ENCODE results near the gene MAD2L1BP. TPM values are rescaled to one million over a fixed set of nuclear protein-coding genes. Genes with fewer than 3 reads are reported as not detected.
"Not testable (repeated sequence)": the region's sequence is repeated elsewhere in the genome, so short reads cannot be mapped to it uniquely, and the experiment has no call there.

Gene MAD2L1BP
- total RNA-seq, 1 experiment from 2014 or later, result 30.1 TPM

GRCh38 chr6:43647613-43648012 lies 12.0 kb downstream of the MAD2L1BP start:
- H3K4me1 Mint-ChIP-seq, result peaks cover 15% of the 10 kb centered on the region
- no peaks in the 10 kb centered on the region for H3K9me3 Mint-ChIP-seq
- H3K27ac Mint-ChIP-seq, result no peak overlapping the region
- ATAC-seq (no peak), DNase-seq (ENCODE audit: low spot score) (no peak)
- CTCF ChIA-PET, result interaction anchor here (1.1 to 1.9 kb wide), 2 partner anchors 20 to 111 kb away, joined by 5 to 6 read pairs; no protein-coding TSS in a partner anchor
- H3K4me3 Mint-ChIP-seq, result no peak overlapping the region
- TF ChIP-seq, protein P1, sequence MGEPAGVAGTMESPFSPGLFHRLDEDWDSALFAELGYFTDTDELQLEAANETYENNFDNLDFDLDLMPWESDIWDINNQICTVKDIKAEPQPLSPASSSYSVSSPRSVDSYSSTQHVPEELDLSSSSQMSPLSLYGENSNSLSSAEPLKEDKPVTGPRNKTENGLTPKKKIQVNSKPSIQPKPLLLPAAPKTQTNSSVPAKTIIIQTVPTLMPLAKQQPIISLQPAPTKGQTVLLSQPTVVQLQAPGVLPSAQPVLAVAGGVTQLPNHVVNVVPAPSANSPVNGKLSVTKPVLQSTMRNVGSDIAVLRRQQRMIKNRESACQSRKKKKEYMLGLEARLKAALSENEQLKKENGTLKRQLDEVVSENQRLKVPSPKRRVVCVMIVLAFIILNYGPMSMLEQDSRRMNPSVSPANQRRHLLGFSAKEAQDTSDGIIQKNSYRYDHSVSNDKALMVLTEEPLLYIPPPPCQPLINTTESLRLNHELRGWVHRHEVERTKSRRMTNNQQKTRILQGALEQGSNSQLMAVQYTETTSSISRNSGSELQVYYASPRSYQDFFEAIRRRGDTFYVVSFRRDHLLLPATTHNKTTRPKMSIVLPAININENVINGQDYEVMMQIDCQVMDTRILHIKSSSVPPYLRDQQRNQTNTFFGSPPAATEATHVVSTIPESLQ (CRISPR knock-in tag; IDR thresholded peaks at IDR 0.05), result no peak
- TF ChIP-seq PRRX2 (CRISPR knock-in tag; IDR thresholded peaks at IDR 0.05) (no peak), SMAD4 (CRISPR knock-in tag; IDR thresholded peaks at IDR 0.05) (no peak), FOXP4 (CRISPR knock-in tag; IDR thresholded peaks at IDR 0.05) (no peak), MXD4 (CRISPR knock-in tag; IDR thresholded peaks at IDR 0.05; ENCODE audit: borderline replicate concordance) (no peak), CREB1 (CRISPR knock-in tag; IDR thresholded peaks at IDR 0.05) (no peak), GRHL2 (CRISPR knock-in tag; IDR thresholded peaks at IDR 0.05; ENCODE audit: insufficient replicate concordance, severe bottlenecking) (no peak), TEAD4 (CRISPR knock-in tag; IDR thresholded peaks at IDR 0.05) (no peak)
- TF ChIP-seq, protein P2, sequence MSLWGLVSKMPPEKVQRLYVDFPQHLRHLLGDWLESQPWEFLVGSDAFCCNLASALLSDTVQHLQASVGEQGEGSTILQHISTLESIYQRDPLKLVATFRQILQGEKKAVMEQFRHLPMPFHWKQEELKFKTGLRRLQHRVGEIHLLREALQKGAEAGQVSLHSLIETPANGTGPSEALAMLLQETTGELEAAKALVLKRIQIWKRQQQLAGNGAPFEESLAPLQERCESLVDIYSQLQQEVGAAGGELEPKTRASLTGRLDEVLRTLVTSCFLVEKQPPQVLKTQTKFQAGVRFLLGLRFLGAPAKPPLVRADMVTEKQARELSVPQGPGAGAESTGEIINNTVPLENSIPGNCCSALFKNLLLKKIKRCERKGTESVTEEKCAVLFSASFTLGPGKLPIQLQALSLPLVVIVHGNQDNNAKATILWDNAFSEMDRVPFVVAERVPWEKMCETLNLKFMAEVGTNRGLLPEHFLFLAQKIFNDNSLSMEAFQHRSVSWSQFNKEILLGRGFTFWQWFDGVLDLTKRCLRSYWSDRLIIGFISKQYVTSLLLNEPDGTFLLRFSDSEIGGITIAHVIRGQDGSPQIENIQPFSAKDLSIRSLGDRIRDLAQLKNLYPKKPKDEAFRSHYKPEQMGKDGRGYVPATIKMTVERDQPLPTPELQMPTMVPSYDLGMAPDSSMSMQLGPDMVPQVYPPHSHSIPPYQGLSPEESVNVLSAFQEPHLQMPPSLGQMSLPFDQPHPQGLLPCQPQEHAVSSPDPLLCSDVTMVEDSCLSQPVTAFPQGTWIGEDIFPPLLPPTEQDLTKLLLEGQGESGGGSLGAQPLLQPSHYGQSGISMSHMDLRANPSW (CRISPR knock-in tag; conservative IDR thresholded peaks at IDR 0.05; ENCODE audit: low read depth), result no peak
- TF ChIP-seq, protein P3, sequence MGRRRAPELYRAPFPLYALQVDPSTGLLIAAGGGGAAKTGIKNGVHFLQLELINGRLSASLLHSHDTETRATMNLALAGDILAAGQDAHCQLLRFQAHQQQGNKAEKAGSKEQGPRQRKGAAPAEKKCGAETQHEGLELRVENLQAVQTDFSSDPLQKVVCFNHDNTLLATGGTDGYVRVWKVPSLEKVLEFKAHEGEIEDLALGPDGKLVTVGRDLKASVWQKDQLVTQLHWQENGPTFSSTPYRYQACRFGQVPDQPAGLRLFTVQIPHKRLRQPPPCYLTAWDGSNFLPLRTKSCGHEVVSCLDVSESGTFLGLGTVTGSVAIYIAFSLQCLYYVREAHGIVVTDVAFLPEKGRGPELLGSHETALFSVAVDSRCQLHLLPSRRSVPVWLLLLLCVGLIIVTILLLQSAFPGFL (CRISPR knock-in tag; IDR thresholded peaks at IDR 0.05; ENCODE audit: borderline replicate concordance), result no peak
- peaks cover 3% of the 10 kb centered on the region; the same call in 1 of the 2 replicates for H3K27me3 Mint-ChIP-seq (ENCODE audit: low read depth)
- no peaks in the 10 kb centered on the region for H3K36me3 Mint-ChIP-seq
- POLR2A ChIA-PET, result interaction anchor here (0.6 kb wide), 1 partner anchor 608 kb away, joined by 6 read pairs; no protein-coding TSS in a partner anchor

DNA sequence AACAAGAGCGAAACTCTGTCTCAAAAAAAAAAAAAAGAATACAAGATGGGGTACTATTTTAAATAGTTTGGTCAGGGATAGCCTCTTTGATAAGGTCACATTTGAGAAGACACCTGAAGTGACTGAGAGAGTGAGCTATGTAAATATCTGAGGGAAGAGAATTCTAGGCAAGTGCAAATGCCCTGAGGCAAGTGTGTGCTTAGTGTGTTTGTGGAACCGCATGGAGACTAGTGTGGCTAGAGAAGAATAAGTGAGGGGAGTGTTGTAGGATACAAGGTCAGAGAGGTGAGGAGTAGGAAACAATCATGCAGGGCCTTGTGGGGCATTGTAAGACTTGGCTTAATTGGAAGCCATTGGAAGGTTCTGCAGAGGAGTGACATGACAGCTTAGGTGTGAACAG lies 12.6 kb downstream of the MAD2L1BP start:
- DNase-seq (ENCODE audit: low spot score) (no peak), ATAC-seq (no peak)
- Mint-ChIP-seq H3K27me3 (ENCODE audit: low read depth) (peaks cover 3% of the 10 kb centered on the region; the same call in 1 of the 2 replicates), H3K27ac (no peak overlapping the region), H3K9me3 (no peaks in the 10 kb centered on the region), H3K4me1 (peaks cover 15% of the 10 kb centered on the region), H3K4me3 (no peak overlapping the region), H3K36me3 (no peaks in the 10 kb centered on the region)
- ChIA-PET POLR2A (no interaction called here), CTCF (interaction anchor here (0.7 to 1.9 kb wide), 4 partner anchors 18 to 111 kb away, joined by 3 to 6 read pairs (median 4); no protein-coding TSS in a partner anchor)
- TF ChIP-seq EMX1 (CRISPR knock-in tag; IDR thresholded peaks at IDR 0.05), result no peak
- TF ChIP-seq, protein P4, sequence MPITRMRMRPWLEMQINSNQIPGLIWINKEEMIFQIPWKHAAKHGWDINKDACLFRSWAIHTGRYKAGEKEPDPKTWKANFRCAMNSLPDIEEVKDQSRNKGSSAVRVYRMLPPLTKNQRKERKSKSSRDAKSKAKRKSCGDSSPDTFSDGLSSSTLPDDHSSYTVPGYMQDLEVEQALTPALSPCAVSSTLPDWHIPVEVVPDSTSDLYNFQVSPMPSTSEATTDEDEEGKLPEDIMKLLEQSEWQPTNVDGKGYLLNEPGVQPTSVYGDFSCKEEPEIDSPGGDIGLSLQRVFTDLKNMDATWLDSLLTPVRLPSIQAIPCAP (CRISPR knock-in tag; IDR thresholded peaks at IDR 0.05), result no peak
- TF ChIP-seq NFE2L1 (CRISPR knock-in tag; IDR thresholded peaks at IDR 0.05), result no peak
- no peak for TF ChIP-seq CBFB (CRISPR knock-in tag; IDR thresholded peaks at IDR 0.05; ENCODE audit: low read depth)
- no peak for TF ChIP-seq JUN (CRISPR knock-in tag; IDR thresholded peaks at IDR 0.05)
- TF ChIP-seq NFATC4 (CRISPR knock-in tag; IDR thresholded peaks at IDR 0.05), result no peak
- no peak for TF ChIP-seq NR3C1 (CRISPR knock-in tag; conservative IDR thresholded peaks at IDR 0.05; ENCODE audit: low read depth)
- TF ChIP-seq, protein P5, sequence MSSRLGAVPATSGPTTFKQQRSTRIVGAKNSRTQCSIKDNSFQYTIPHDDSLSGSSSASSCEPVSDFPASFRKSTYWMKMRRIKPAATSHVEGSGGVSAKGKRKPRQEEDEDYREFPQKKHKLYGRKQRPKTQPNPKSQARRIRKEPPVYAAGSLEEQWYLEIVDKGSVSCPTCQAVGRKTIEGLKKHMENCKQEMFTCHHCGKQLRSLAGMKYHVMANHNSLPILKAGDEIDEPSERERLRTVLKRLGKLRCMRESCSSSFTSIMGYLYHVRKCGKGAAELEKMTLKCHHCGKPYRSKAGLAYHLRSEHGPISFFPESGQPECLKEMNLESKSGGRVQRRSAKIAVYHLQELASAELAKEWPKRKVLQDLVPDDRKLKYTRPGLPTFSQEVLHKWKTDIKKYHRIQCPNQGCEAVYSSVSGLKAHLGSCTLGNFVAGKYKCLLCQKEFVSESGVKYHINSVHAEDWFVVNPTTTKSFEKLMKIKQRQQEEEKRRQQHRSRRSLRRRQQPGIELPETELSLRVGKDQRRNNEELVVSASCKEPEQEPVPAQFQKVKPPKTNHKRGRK (CRISPR knock-in tag; IDR thresholded peaks at IDR 0.05; ENCODE audit: borderline replicate concordance), result no peak
- no peak for TF ChIP-seq FOXK1 (CRISPR knock-in tag; IDR thresholded peaks at IDR 0.05)
- TF ChIP-seq MXD4 (CRISPR knock-in tag; IDR thresholded peaks at IDR 0.05; ENCODE audit: borderline replicate concordance), result no peak

GRCh38 chr6:43652822-43653221 lies 17.2 kb downstream of the MAD2L1BP start:
- ATAC-seq; H3K27me3 Mint-ChIP-seq (ENCODE audit: low read depth); DNase-seq (ENCODE audit: low spot score); H3K36me3 Mint-ChIP-seq; H3K4me3 Mint-ChIP-seq; H3K9me3 Mint-ChIP-seq; H3K27ac Mint-ChIP-seq; POLR2A ChIA-PET: not testable (repeated sequence)
- CTCF ChIA-PET, result interaction anchor here (0.7 to 1.3 kb wide), 4 partner anchors 15 to 410 kb away, joined by 3 to 5 read pairs (median 4); no protein-coding TSS in a partner anchor
- peaks cover 16% of the 10 kb centered on the region for H3K4me1 Mint-ChIP-seq

Measured in WTC11 (cell line).